Ovary (tissue), 3 donors: ENCODE results near the gene SEMA3B.

Source experiments
- CTCF ChIP-seq, 3 donors: fragments of 450-650 bp in 2 of 3; fragments of 200-600 bp in 1 of 3; IDR thresholded peaks; one replicate each; pipeline versions ENCODE4 v1.5.1 to v1.8.0; 2016 to 2022; ENCODE audit warnings: antibody characterized with exemption in 3 of 3, mild to moderate bottlenecking in 1 of 3
- EP300 ChIP-seq: sonication (generic); formaldehyde crosslinking; IDR thresholded peaks from one replicate; pipeline ENCODE4 v1.6.1; 2017; ENCODE audit warnings: antibody characterized with exemption
- POLR2A ChIP-seq: fragments of 450-650 bp; IDR thresholded peaks from one replicate; pipeline ENCODE4 v1.6.1; 2017; ENCODE audit warnings: antibody characterized with exemption, mild to moderate bottlenecking, moderate library complexity
- donor health status: DM: no; HTN: no; CAD: no.

GRCh38 chr3:50316657-50317242, 47.8 kb downstream of the SEMA3B start:
- TF ChIP-seq CTCF (IDR thresholded peaks at IDR 0.05) (no peak), POLR2A (no peak), EP300 (no peak)
